ENCODE measurements around the gene MED13L.

The MED13L gene

GRCh38 chr12:115957686-115958290 is 319.7 kb downstream of the MED13L start:
- DNase-seq: no peak

GRCh38 chr12:115956659-115957058 is 320.8 kb downstream of the MED13L start:
- no peak for DNase-seq

GRCh38 chr12:115956236-115956635 is 321.3 kb downstream of the MED13L start:
- no peak for DNase-seq

GRCh38 chr12:115953450-115953849 is 324.0 kb downstream of the MED13L start:
- no peak for DNase-seq

GRCh38 chr12:115953031-115953430 is 324.5 kb downstream of the MED13L start:
- DNase-seq: no peak

GRCh38 chr12:115950959-115951358 is 326.5 kb downstream of the MED13L start:
- DNase-seq: no peak

GRCh38 chr12:115949675-115950074 is 327.8 kb downstream of the MED13L start:
- no peak for DNase-seq

- DNase-seq: no peak
Observed at GRCh38 chr12:115947696-115948062, 329.8 kb downstream of the MED13L start.

- no peak for DNase-seq
Observed at GRCh38 chr12:115946867-115947695, 330.4 kb downstream of the MED13L start.

- no peak for DNase-seq
Observed at GRCh38 chr12:115946092-115946491, 331.4 kb downstream of the MED13L start.

- no peak for DNase-seq
Observed at GRCh38 chr12:115945491-115945885, 332.0 kb downstream of the MED13L start.

GRCh38 chr12:115944837-115945490 is 332.5 kb downstream of the MED13L start:
- no peak for DNase-seq

GRCh38 chr12:115944392-115944742 is 333.1 kb downstream of the MED13L start:
- no peak for DNase-seq

GRCh38 chr12:115943630-115944391 is 333.7 kb downstream of the MED13L start:
- no peak for DNase-seq

- no peak for DNase-seq
Observed at GRCh38 chr12:115943310-115943629, 334.2 kb downstream of the MED13L start.

- DNase-seq: no peak
Observed at GRCh38 chr12:115942346-115942745, 335.1 kb downstream of the MED13L start.

GRCh38 chr12:115941362-115941761 is 336.1 kb downstream of the MED13L start:
- no peak for DNase-seq

GRCh38 chr12:115938794-115939377 is 338.6 kb downstream of the MED13L start:
- no peak for DNase-seq

GRCh38 chr12:115936997-115937916 is 340.2 kb downstream of the MED13L start:
- no peak for DNase-seq

- no peak for DNase-seq
Observed at GRCh38 chr12:115934877-115935276, 342.6 kb downstream of the MED13L start.

- no peak for DNase-seq
Observed at GRCh38 chr12:115934046-115934445, 343.4 kb downstream of the MED13L start.

- no peak for DNase-seq
Observed at GRCh38 chr12:115932066-115932465, 345.4 kb downstream of the MED13L start.

Data from DMS79 (cell line).